ENCODE measurements around the gene SHISA8. TPM values are rescaled to one million over a fixed set of nuclear protein-coding genes. Genes with fewer than 3 reads are reported as not detected.

Gene SHISA8
- total RNA-seq, 1 donor from 2014 or later = not detected

GRCh38 chr22:41931701-41932269, 16.9 kb upstream of the SHISA8 start:
- DNase-seq (ENCODE audit: low spot score in 2 of 2, unreplicated experiment in 2 of 2) = no peak
- peaks cover 16% of the 10 kb centered on the region for H3K27me3 Mint-ChIP-seq (ENCODE audit: low read depth)
- TF ChIP-seq CTCF (IDR thresholded peaks at IDR 0.05; ENCODE audit: unreplicated experiment) = no peak
- peaks cover 7% of the 10 kb centered on the region for H3K4me1 Mint-ChIP-seq
- H3K9me3 Mint-ChIP-seq = no peaks in the 10 kb centered on the region
- no peaks in the 10 kb centered on the region for H3K36me3 Mint-ChIP-seq
- no peak overlapping the region for H3K27ac Mint-ChIP-seq
- no peak overlapping the region for H3K4me3 Mint-ChIP-seq

- no peak overlapping the region for H3K4me3 Mint-ChIP-seq
These were observed 14.5 kb upstream of the SHISA8 start for GRCh38 chr22:41929418-41929810.

GRCh38 chr22:41928593-41929417, 13.9 kb upstream of the SHISA8 start:
- DNase-seq (ENCODE audit: low spot score in 2 of 2, unreplicated experiment in 2 of 2) = no peak
- Mint-ChIP-seq H3K4me1 (peaks cover 10% of the 10 kb centered on the region), H3K4me3 (no peak overlapping the region), H3K36me3 (no peaks in the 10 kb centered on the region), H3K27me3 (ENCODE audit: low read depth) (peaks cover 33% of the 10 kb centered on the region), H3K27ac (no peak overlapping the region), H3K9me3 (no peaks in the 10 kb centered on the region)
- TF ChIP-seq CTCF (IDR thresholded peaks at IDR 0.05; ENCODE audit: unreplicated experiment) = no peak

More at GRCh38 chr22:41929418-41929810, 14.5 kb upstream of the SHISA8 start:
- peaks cover 32% of the 10 kb centered on the region for H3K27me3 Mint-ChIP-seq (ENCODE audit: low read depth)
- no peak overlapping the region for H3K27ac Mint-ChIP-seq
- no peaks in the 10 kb centered on the region for H3K9me3 Mint-ChIP-seq
- DNase-seq (ENCODE audit: low spot score in 2 of 2, unreplicated experiment in 2 of 2) = no peak
- H3K36me3 Mint-ChIP-seq = no peaks in the 10 kb centered on the region
- TF ChIP-seq CTCF (IDR thresholded peaks at IDR 0.05; ENCODE audit: unreplicated experiment) = no peak
- H3K4me1 Mint-ChIP-seq = peaks cover 10% of the 10 kb centered on the region

- TF ChIP-seq CTCF (IDR thresholded peaks at IDR 0.05; ENCODE audit: unreplicated experiment) = no peak
- H3K4me3 Mint-ChIP-seq = peak overlapping the region; percentile 47
- H3K4me1 Mint-ChIP-seq = peaks cover 10% of the 10 kb centered on the region
- no peak overlapping the region for H3K27ac Mint-ChIP-seq
- no peaks in the 10 kb centered on the region for H3K9me3 Mint-ChIP-seq
- no peaks in the 10 kb centered on the region for H3K36me3 Mint-ChIP-seq
- peaks cover 42% of the 10 kb centered on the region for H3K27me3 Mint-ChIP-seq (ENCODE audit: low read depth)
- DNase-seq (ENCODE audit: low spot score in 2 of 2, unreplicated experiment in 2 of 2) = no peak
These were observed 12.9 kb upstream of the SHISA8 start for GRCh38 chr22:41927813-41928212.

GRCh38 chr22:41925783-41926460, 11.0 kb upstream of the SHISA8 start:
- H3K27me3 Mint-ChIP-seq (ENCODE audit: low read depth) = peaks cover 46% of the 10 kb centered on the region
- TF ChIP-seq CTCF (IDR thresholded peaks at IDR 0.05; ENCODE audit: unreplicated experiment) = peak; percentile 63
- H3K4me1 Mint-ChIP-seq = peaks cover 10% of the 10 kb centered on the region
- peak in 1 of 2 experiments; percentile 76 for DNase-seq (ENCODE audit: low spot score in 2 of 2, unreplicated experiment in 2 of 2)
- no peaks in the 10 kb centered on the region for H3K36me3 Mint-ChIP-seq
- no peak overlapping the region for H3K27ac Mint-ChIP-seq
- H3K9me3 Mint-ChIP-seq = no peaks in the 10 kb centered on the region
- H3K4me3 Mint-ChIP-seq = peak overlapping the region; percentile 61
